ENCODE data around the gene ADAMTS10.
"Not testable (repeated sequence)": the region's sequence is repeated elsewhere in the genome, so short reads cannot be mapped to it uniquely, and the experiment has no call there.

The ADAMTS10 gene

GRCh38 chr19:8575467-8575997 is 35.0 kb downstream of the ADAMTS10 start:
- no peak overlapping the region for H3K27ac ChIP-seq (ENCODE audit: low read depth, low read length)
- H3F3A ChIP-seq (ENCODE audit: control insufficient read depth, insufficient read depth), result no peaks in the 10 kb centered on the region
- no peaks in the 10 kb centered on the region for H3K9me2 ChIP-seq (replicated peaks; ENCODE audit: control insufficient read depth, low read length)
- no peaks in the 10 kb centered on the region for H3K36me3 ChIP-seq (ENCODE audit: control insufficient read depth, low read length)
- H3K4me3 ChIP-seq (ENCODE audit: low read length), result no peak overlapping the region
- H3K27me3 ChIP-seq (ENCODE audit: control insufficient read depth, low read length), result peaks cover 9% of the 10 kb centered on the region
- TF ChIP-seq EZH2phosphoT487 (IDR thresholded peaks at IDR 0.05; ENCODE audit: borderline replicate concordance, low read length) (no peak), CTCF (IDR thresholded peaks at IDR 0.05; ENCODE audit: low read depth, low read length, poor library complexity, severe bottlenecking) (no peak)
- peaks cover 12% of the 10 kb centered on the region for H3K4me1 ChIP-seq (ENCODE audit: control insufficient read depth, low read length)
- no peaks in the 10 kb centered on the region for H3K79me2 ChIP-seq (ENCODE audit: control insufficient read depth, low read length)
- no peaks in the 10 kb centered on the region for H3K9me3 ChIP-seq (ENCODE audit: control insufficient read depth, insufficient read depth, low read length)
- H4K20me1 ChIP-seq (ENCODE audit: control insufficient read depth, insufficient read depth, low read depth, low read length), result no peaks in the 10 kb centered on the region
- H3K4me2 ChIP-seq (ENCODE audit: low read length), result no peak overlapping the region

GRCh38 chr19:8574619-8574922 is 35.9 kb downstream of the ADAMTS10 start:
- H3K27ac ChIP-seq (ENCODE audit: low read depth, low read length); H3K27me3 ChIP-seq (ENCODE audit: control insufficient read depth, low read length); H3K36me3 ChIP-seq (ENCODE audit: control insufficient read depth, low read length); H3K79me2 ChIP-seq (ENCODE audit: control insufficient read depth, low read length); H4K20me1 ChIP-seq (ENCODE audit: control insufficient read depth, insufficient read depth, low read depth, low read length); H3K4me1 ChIP-seq (ENCODE audit: control insufficient read depth, low read length); H3K4me3 ChIP-seq (ENCODE audit: low read length); H3K9me2 ChIP-seq (replicated peaks; ENCODE audit: control insufficient read depth, low read length); H3F3A ChIP-seq (ENCODE audit: control insufficient read depth, insufficient read depth); H3K9me3 ChIP-seq (ENCODE audit: control insufficient read depth, insufficient read depth, low read length); H3K4me2 ChIP-seq (ENCODE audit: low read length): not testable (repeated sequence)

GRCh38 chr19:8573316-8573715 is 37.2 kb downstream of the ADAMTS10 start:
- Histone ChIP-seq H3K4me1 (ENCODE audit: control insufficient read depth, low read length) (peaks cover 10% of the 10 kb centered on the region), H3F3A (ENCODE audit: control insufficient read depth, insufficient read depth) (no peaks in the 10 kb centered on the region), H3K4me3 (ENCODE audit: low read length) (no peak overlapping the region), H3K4me2 (ENCODE audit: low read length) (no peak overlapping the region), H4K20me1 (ENCODE audit: control insufficient read depth, insufficient read depth, low read depth, low read length) (no peaks in the 10 kb centered on the region), H3K36me3 (ENCODE audit: control insufficient read depth, low read length) (no peaks in the 10 kb centered on the region), H3K27ac (ENCODE audit: low read depth, low read length) (no peak overlapping the region), H3K9me2 (replicated peaks; ENCODE audit: control insufficient read depth, low read length) (no peaks in the 10 kb centered on the region), H3K79me2 (ENCODE audit: control insufficient read depth, low read length) (no peaks in the 10 kb centered on the region), H3K27me3 (ENCODE audit: control insufficient read depth, low read length) (peaks cover 3% of the 10 kb centered on the region; the same call in 1 of the 2 replicates), H3K9me3 (ENCODE audit: control insufficient read depth, insufficient read depth, low read length) (no peaks in the 10 kb centered on the region)
- TF ChIP-seq CTCF (IDR thresholded peaks at IDR 0.05; ENCODE audit: low read depth, low read length, poor library complexity, severe bottlenecking) (no peak), EZH2phosphoT487 (IDR thresholded peaks at IDR 0.05; ENCODE audit: borderline replicate concordance, low read length) (no peak)

GRCh38 chr19:8571006-8571411 is 39.5 kb downstream of the ADAMTS10 start:
- no peaks in the 10 kb centered on the region for H3K36me3 ChIP-seq (ENCODE audit: control insufficient read depth, low read length)
- TF ChIP-seq EZH2phosphoT487 (IDR thresholded peaks at IDR 0.05; ENCODE audit: borderline replicate concordance, low read length) (no peak), CTCF (IDR thresholded peaks at IDR 0.05; ENCODE audit: low read depth, low read length, poor library complexity, severe bottlenecking) (no peak)
- H3K27ac ChIP-seq (ENCODE audit: low read depth, low read length), result no peak overlapping the region
- no peaks in the 10 kb centered on the region for H3K79me2 ChIP-seq (ENCODE audit: control insufficient read depth, low read length)
- H3K4me3 ChIP-seq (ENCODE audit: low read length), result no peak overlapping the region
- H4K20me1 ChIP-seq (ENCODE audit: control insufficient read depth, insufficient read depth, low read depth, low read length), result no peaks in the 10 kb centered on the region
- no peaks in the 10 kb centered on the region for H3F3A ChIP-seq (ENCODE audit: control insufficient read depth, insufficient read depth)
- no peaks in the 10 kb centered on the region for H3K4me1 ChIP-seq (ENCODE audit: control insufficient read depth, low read length)
- no peaks in the 10 kb centered on the region for H3K9me3 ChIP-seq (ENCODE audit: control insufficient read depth, insufficient read depth, low read length)
- H3K4me2 ChIP-seq (ENCODE audit: low read length), result no peak overlapping the region
- no peaks in the 10 kb centered on the region for H3K9me2 ChIP-seq (replicated peaks; ENCODE audit: control insufficient read depth, low read length)
- no peaks in the 10 kb centered on the region for H3K27me3 ChIP-seq (ENCODE audit: control insufficient read depth, low read length)

Data from DOHH2 (cell line).